Stimulated activated CD4-positive, alpha-beta T cell treated with anti-CD3 and anti-CD28 coated beads, Interleukin-15, amount 100 ng/mL, for 48 hours (primary cell): ENCODE measurements around the gene SIRT5.
A peak's percentile ranks its signal among the peaks of the same experiment; 100 is the strongest.

Experiments used
- DNase-seq, 2 donors: peaks; one replicate each; pipeline ENCODE4 v3.0.0-alpha.2; 2020; ENCODE audit warnings: low read depth in 2 of 2

SIRT5 gene

GRCh38 chr6:13589801-13590200 is 15.4 kb downstream of the SIRT5 start:
- no peak for DNase-seq

GRCh38 chr6:13590574-13591153 is 16.3 kb downstream of the SIRT5 start:
- no peak for DNase-seq

DNA sequence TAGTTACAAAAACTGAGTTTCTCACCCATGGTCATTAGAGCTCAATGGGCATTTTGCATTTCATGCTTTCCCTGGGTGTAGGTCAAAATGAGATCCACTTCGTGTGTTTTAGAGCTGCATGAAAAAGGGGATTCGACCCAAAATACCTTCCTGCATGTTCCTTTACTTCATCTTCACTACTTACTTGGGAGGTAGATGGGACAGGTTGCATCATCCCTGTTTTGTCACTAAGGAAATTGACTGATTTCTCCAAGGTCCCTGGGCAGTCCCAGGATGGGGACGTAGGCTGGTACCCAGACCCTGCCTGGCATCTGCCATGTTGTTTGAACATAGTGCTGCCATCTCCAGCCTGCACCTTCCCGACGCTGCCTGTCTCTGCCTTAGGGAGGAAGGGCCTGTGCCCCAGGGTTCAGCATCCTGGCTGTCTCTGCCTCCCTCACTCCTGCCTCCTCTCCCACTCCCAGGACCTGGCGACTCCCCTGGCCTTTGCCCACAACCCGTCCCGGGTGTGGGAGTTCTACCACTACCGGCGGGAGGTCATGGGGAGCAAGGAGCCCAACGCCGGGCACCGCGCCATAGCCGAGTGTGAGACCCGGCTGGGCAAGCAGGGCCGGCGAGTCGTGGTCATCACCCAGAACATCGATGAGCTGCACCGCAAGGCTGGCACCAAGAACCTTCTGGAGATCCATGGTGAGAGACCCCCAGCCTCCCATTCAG is 17.0 kb downstream of the SIRT5 start:
- DNase-seq = no peak

DNA sequence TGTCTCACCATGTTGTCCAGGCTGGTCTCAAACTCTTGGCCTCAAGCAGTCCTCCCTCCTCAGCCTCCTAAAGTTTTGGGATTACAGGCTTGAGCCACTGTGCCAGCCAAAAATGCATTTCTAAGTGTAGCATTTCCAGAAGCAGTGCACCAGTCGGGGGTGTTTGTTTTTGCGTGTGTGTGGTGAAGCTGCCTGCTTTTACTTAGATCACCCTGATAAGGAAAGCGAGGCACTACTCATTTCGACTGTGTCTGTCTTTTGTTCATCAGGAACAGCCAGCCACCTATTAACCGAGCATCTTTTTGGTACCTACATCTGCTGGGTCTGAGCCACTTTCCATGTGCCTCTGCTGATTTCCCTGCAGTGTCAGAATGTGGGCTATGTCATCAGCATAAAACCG is 18.7 kb downstream of the SIRT5 start:
- no peak for DNase-seq

DNA sequence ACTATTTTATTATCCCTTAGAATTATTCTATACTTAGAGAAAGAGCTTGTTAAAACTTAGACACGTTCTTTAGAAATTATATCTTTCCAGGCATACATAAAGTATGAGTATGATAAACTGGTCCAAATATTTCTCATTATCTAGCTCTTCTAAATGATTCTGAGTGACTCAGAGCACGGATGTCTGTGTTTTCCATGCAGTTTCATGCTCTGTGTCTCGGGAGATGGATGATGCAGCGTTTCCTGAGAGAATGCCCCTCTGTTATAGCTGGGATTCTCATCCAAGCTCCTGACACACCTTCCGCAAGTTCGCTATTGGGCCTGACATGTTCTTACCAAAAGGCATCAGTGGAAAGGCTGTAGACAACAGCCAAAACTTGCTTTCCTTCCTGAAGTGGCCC is 19.3 kb downstream of the SIRT5 start:
- DNase-seq = no peak

DNA sequence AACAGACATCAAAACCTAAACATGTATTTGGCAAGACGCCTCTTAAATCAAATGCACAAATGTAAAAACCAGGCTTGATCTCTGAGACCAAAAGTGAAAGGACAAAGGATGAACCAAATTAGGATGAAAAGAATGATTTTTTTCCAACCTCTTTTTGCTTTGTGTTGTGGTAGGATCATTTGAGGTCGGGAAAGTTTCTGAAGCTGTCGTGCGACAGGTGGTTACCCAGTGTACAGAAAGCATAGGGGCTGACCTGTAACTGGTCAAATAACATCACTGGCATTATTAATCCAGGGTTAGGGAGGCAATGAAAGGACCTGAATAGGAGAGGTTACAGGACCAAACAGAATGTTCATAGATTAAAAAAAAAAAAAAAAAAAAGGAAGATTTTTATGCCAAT is 22.7 kb downstream of the SIRT5 start:
- DNase-seq = no peak

- DNase-seq = no peak
These were observed 25.6 kb downstream of the SIRT5 start for GRCh38 chr6:13600036-13600435.

GRCh38 chr6:13604135-13604534 is 29.7 kb downstream of the SIRT5 start:
- DNase-seq = no peak

GRCh38 chr6:13604546-13605416 is 30.4 kb downstream of the SIRT5 start:
- no peak for DNase-seq

DNA sequence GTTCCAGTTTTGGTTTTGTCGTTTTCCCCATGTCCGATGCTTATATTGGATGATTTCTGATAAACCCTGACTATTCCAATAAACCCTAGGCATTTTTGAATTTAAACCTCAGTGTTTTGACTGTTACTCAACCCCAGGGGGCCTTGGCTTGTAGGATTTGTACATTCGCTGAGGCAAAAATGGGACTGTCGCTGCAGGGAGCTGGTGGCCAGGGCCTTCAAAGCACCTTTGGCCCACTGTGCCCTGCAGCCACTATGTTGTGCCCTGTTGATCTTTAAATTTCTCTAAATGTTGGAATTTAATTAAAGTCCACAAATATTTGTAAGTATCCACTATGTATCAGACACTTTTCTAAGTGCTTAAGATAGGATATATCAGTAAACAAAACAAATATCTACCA is 31.2 kb downstream of the SIRT5 start:
- no peak for DNase-seq

DNA sequence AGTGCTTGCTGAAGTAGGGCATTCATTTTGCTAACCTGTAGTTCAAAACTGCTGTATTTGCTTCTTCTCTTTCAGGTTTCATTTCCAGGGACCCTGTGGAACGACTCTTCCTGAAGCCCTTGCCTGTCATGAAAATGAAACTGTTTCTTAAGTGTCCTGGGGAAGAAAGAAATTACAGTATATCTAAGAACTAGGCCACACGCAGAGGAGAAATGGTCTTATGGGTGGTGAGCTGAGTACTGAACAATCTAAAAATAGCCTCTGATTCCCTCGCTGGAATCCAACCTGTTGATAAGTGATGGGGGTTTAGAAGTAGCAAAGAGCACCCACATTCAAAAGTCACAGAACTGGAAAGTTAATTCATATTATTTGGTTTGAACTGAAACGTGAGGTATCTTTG is 37.3 kb downstream of the SIRT5 start:
- no peak for DNase-seq

DNA sequence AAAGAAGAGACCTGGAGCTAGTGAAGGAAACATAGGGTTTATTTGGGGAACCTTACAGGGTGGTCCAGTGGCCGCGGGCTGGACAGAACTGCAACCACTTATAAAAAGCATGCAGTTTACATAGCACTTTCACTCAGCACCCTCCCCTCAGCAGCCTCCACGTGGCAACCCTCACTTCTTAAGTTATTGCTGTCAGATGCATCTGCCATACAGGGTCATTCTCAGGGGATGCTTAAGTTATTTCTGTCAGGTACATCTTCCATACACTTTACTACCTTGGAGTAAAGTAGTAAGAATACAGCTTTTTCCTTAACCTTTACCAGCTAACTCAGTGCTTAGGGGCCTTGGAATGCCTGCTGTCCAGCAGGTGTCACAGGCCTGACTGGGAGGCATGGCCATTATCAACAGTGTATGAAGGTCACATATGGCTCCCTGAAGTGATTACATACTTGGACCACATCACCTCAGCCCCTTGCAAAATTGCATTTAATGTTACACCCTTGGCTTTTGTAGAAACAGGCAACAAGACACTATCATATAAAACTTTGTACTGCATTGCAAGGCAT is 38.7 kb downstream of the SIRT5 start:
- no peak for DNase-seq

DNA sequence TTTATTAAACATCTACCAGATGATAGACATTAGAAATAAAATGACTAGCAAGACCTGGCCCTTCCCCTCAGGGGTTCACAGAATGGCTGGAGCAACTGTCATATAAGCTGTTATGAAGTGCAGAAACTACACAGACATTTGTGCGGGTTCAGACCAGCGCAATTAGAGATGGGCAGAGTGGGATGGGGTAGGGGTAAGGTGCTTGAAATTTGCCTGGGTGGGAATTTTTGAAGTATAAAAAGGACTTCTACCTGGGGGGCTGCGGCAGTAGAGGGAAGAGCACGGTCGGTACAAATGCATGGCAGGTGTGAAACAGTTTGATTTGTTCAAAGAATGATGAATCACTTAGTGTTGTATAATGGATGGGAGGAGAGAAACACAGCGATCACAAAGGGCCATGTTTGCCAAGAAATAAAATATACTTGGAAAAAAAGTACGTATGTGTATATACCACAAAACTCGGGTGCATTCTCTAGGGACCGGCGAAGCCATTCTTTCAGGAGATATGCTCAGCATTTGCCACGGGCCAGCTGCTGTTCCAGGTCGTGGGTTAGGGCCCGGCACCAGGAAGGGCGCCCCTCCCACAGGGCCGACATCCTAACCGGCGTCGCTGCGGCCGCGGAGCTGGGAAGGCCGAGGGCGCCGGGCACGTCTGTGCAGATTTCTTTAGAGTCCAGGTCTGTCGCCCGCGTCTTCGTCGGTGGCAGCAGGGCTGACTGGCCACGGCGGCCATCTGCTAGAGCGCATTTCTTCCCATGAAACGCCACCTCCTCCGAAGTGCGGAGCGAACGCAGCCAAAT is 39.9 kb downstream of the SIRT5 start:
- DNase-seq = peak in 1 of 2 donors; percentile 10

DNA sequence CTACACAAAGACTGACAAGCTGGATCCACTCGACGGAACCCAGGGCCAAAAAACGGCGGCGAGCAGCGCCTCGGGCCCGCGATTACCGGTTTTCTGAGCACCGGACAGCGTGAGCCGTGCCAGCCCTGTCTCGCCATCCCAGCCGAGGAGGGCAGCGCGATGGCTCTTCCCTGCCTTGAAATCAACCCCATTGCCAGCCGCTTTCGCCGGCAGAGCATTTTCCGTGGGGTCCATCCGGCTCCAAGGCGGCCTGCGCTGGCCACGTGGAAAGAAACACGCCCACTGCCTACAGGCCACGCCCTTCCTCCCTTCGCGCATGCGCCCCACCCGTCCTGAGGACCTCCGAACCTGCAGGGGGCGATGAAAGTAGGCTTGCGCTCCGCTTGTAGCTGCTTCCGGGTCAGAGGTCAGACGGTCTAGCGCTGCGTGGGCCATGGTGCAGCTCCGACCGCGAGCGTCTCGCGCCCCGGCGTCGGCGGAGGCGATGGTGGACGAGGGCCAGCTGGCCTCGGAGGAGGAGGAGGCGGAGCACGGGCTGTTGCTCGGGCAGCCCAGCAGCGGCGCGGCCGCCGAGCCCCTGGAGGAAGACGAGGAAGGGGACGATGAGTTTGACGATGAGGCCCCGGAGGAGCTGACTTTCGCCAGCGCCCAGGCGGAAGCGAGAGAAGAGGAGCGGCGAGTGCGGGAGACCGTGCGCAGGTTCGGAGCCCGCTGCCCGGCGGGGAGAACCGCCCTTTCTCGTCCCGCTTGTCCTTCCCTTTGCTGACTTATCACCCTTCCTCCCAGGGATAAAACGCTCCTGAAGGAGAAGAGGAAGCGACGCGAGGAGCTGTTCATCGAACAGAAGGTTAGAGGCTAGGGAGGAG is 40.8 kb downstream of the SIRT5 start, which contains the start of gene NOL7:
Gene NOL7, plus strand, starts transcription at position 410 of the 866 bp plus-strand sequence. Its CDS starts 24 bp downstream, at position 434.
- peak; percentile 98 for DNase-seq

GRCh38 chr6:13615792-13616120 is 41.4 kb downstream of the SIRT5 start:
- DNase-seq = peak in 1 of 2 donors; percentile 24

DNA sequence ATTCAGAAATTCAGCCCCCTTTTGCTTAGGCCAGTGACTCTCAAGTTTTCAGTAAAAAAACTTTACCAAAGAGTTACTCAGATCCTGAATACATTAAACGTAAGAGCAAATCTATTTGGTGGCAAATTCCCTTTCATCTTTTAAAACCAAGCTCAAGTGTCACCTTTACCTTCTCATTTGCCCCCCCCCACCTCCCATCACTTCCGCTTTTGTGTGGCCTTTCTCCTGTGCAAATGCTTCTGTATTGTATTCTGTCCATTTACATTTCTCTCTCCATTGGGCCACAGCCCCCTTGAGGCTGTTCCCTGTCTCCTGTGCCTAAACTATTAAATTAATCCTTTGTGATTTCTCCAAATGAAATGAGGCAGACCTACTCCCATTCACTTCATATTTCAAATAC is 42.7 kb downstream of the SIRT5 start:
- no peak for DNase-seq

- no peak for DNase-seq
These were observed 50.5 kb downstream of the SIRT5 start for GRCh38 chr6:13624871-13625288.

DNA sequence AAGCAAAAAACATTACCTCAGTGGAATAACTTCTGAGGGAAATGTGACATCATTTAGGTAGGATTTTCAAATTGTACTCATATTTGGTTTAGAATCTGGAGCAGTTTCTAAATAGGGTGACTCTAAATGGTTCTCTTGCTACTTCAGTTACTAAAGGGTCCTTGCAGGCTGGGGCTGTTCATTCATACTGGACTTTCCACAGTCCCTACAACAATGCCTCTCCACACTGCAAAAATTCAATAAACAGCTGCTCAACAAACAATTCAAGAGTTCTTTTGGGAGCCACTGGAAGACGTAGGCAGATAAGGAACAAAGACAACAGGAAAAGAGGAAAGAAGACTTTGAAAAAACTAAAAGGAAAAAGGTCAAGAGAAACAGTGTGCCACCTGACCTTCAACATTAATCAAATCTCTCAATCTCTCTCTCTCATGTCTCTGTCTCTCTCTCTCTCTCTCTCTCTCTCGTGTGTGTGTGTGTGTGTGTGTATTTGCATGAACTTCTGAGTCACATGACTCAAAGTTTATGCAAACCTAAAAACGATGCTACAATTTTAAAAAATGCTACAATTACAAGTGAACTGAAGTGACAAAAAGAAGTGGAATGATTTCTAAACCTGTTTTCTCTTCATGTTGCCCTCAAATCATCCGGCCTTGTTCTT is 55.2 kb downstream of the SIRT5 start:
- no peak for DNase-seq

DNA sequence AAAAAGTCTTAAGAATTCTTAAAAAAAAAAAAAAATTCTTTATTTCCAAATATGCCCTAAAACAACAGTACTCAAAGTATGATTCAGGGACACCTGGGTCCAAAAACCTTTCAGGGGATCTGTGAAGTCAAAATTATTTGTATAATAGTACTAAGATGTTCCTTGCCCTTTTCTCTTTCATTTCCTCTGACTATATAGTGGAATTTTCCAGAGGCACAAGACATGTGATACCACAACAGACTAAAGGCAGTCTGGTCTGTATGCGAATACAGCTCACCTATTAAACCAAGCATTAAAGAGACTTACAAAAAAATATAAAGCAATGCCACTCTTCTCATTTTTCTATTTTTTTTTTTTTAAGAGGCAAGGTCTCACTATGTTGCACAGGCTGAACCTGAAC is 56.1 kb downstream of the SIRT5 start:
- no peak for DNase-seq

DNA sequence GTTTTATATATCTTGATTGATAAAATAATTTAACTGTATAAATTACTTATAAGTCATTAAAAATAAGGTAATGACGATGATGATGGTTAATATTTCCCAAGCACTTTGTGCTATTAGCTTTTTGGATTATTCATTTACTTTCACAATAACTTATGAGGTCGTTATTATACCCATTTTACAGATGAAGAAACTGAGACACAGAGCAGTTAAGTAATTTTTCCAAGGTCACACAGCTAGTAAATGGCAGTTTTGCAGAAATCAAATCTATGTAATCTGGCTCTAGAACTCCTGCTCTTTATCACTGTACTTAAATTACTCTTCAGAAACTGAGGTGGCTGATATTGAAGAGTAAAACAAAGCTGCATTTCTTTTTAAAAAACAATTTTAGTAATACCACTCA is 58.9 kb downstream of the SIRT5 start:
- DNase-seq = no peak
